A549 (cell line): Measurements from ENCODE around the gene EFNA3. TPM values are rescaled to one million over a fixed set of nuclear protein-coding genes. Genes with fewer than 3 reads are reported as not detected.

Experiments used
- ATAC-seq, 2 experiments: fragments of 200-7000 bp in 1 of 2; fragments of >200 bp in 1 of 2; cut with Nextera tagmentation in 1 of 2; cut with Tn5 transposase in 1 of 2; 3 replicates each; pipeline versions ENCODE4 v1.8.0 to v1.9.1; 2018 to 2020; ENCODE audit warnings: mild to moderate bottlenecking in 1 of 2, moderate library complexity in 1 of 2
- CTCF ChIA-PET: fragments of 300-600 bp; sonication (Branson Sonifier 250); formaldehyde crosslinking; extraction: SDS; loops from one replicate; lab custom pipeline; 2021; ENCODE audit warnings: antibody characterized with exemption, inconsistent platforms; lab: Yijun Ruan, JAX
- POLR2A ChIA-PET: fragments of 350-600 bp; formaldehyde crosslinking; extraction: SDS; loops from one replicate; lab custom pipeline; 2021; ENCODE audit warnings: antibody characterized with exemption, inconsistent platforms; lab: Yijun Ruan, JAX
- DNase-seq, 2 experiments: peaks; one replicate each; pipeline versions ENCODE4 v3.0.0 to v3.0.0-alpha.2; 2011 to 2016; ENCODE audit warnings: low read depth in 1 of 2, low spot score in 1 of 2
- FAIRE-seq: peaks from 2 replicates; lab custom pipeline; 2011; peaks lifted over from hg19 to GRCh38; lab: Jason Lieb, UNC
- H3K27ac ChIP-seq, 2 experiments: fragments of >200 bp; sonication (Bioruptor Twin); formaldehyde crosslinking; 3 replicates each; pipeline ENCODE4 v1.5.1; 2016 to 2017
- H3K4me1 ChIP-seq: fragments of >200 bp; sonication (Bioruptor Twin); formaldehyde crosslinking; 3 replicates; pipeline ENCODE4 v1.6.1; 2016
- H3K4me2 ChIP-seq: fragments of >200 bp; sonication (Bioruptor Twin); formaldehyde crosslinking; 3 replicates; pipeline ENCODE4 v1.6.1; 2016
- H3K4me3 ChIP-seq: fragments of >200 bp; sonication (Bioruptor Twin); formaldehyde crosslinking; 3 replicates; pipeline ENCODE4 v1.5.1; 2016
- H3K9me3 ChIP-seq: fragments of >200 bp; sonication (Bioruptor Twin); formaldehyde crosslinking; 3 replicates; pipeline ENCODE4 v1.6.1; 2016
- BHLHE40 ChIP-seq: IDR thresholded peaks from 2 replicates; pipeline ENCODE4 v1.6.1; 2012; ENCODE audit warnings: low read depth, low read length, inconsistent platforms
- CBX2 ChIP-seq: fragments of 200-600 bp; sonication (generic); IDR thresholded peaks from 2 replicates; pipeline ENCODE4 v1.6.1; 2016; ENCODE audit warnings: low read depth, mild to moderate bottlenecking, borderline replicate concordance
- CHD4 ChIP-seq: fragments of 200-600 bp; sonication (generic); IDR thresholded peaks from 2 replicates; pipeline ENCODE4 v1.6.1; 2016; ENCODE audit warnings: antibody characterized with exemption, mild to moderate bottlenecking, borderline replicate concordance
- E2F6 ChIP-seq: IDR thresholded peaks from 2 replicates; pipeline ENCODE4 v1.6.1; 2012; ENCODE audit warnings: low read depth, borderline replicate concordance
- EHF ChIP-seq: fragments of 250-450 bp; sonication (Bioruptor Pico); IDR thresholded peaks from 2 replicates; pipeline ENCODE4 v1.5.0; 2020; ENCODE audit warnings: mild to moderate bottlenecking
- HMGXB4 ChIP-seq: fragments of 250-450 bp; sonication (Bioruptor Pico); IDR thresholded peaks from 2 replicates; pipeline ENCODE4 v1.5.0; 2021; ENCODE audit warnings: mild to moderate bottlenecking, moderate library complexity, borderline replicate concordance
- HOXB13 ChIP-seq: fragments of 250-450 bp; sonication (Bioruptor Pico); IDR thresholded peaks from 2 replicates; pipeline ENCODE4 v1.5.0; 2020; ENCODE audit warnings: low read depth, mild to moderate bottlenecking, moderate library complexity
- JUNB ChIP-seq: fragments of >200 bp; sonication (Bioruptor Twin); formaldehyde crosslinking; IDR thresholded peaks from 2 replicates; pipeline ENCODE4 v1.6.1; 2016
- NPAS2 ChIP-seq: fragments of 250-450 bp; sonication (Bioruptor Pico); IDR thresholded peaks from 2 replicates; pipeline ENCODE4 v1.8.0; 2022; ENCODE audit warnings: mild to moderate bottlenecking, moderate library complexity, borderline replicate concordance
- POLR2A ChIP-seq: IDR thresholded peaks from 2 replicates; pipeline ENCODE4 v1.6.1; 2012; ENCODE audit warnings: mild to moderate bottlenecking, low read length
- POLR2AphosphoS2 ChIP-seq: conservative IDR thresholded peaks from 2 replicates; pipeline ENCODE4 v1.6.1; 2012; ENCODE audit warnings: low read length, improper control_type of control experiment, inconsistent platforms
- RAD21 ChIP-seq, 2 experiments: fragments of >200 bp in 1 of 2; sonication (Bioruptor Twin) in 1 of 2; formaldehyde crosslinking in 1 of 2; IDR thresholded peaks in 1 of 2; conservative IDR thresholded peaks in 1 of 2; 2 replicates in 1 of 2; 3 replicates in 1 of 2; pipeline ENCODE4 v1.6.1; 2012 to 2018; ENCODE audit warnings: inconsistent platforms in 1 of 2
- RARB ChIP-seq: fragments of 250-450 bp; sonication (Bioruptor Pico); IDR thresholded peaks from 2 replicates; pipeline ENCODE4 v1.8.0; 2021; ENCODE audit warnings: mild to moderate bottlenecking, moderate library complexity
- RFX5 ChIP-seq: fragments of 450-650 bp; IDR thresholded peaks from 2 replicates; pipeline ENCODE4 v1.7.1; 2014; ENCODE audit warnings: antibody characterized with exemption, mild to moderate bottlenecking, moderate library complexity
- RNF2 ChIP-seq: fragments of 200-600 bp; sonication (generic); IDR thresholded peaks from 2 replicates; pipeline ENCODE4 v1.6.1; 2016; ENCODE audit warnings: low read depth, mild to moderate bottlenecking, antibody characterized with exemption, moderate library complexity, borderline replicate concordance
- SREBF2 ChIP-seq: fragments of 450-650 bp; IDR thresholded peaks from 2 replicates; pipeline ENCODE4 v1.6.1; 2014; ENCODE audit warnings: mild to moderate bottlenecking, moderate library complexity
- USF2 ChIP-seq: fragments of 450-650 bp; IDR thresholded peaks from 2 replicates; pipeline ENCODE4 v1.6.1; 2014; ENCODE audit warnings: antibody characterized with exemption
- WGBS: methylation state at CpG from one replicate; pipeline ENCODE4 v1.1.6; 2017; ENCODE audit errors: missing lambda C conversion rate; 5-methylcytosine and 5-hydroxymethylcytosine counted together
- polyA plus RNA-seq, 4 experiments: library from polyadenylated mRNA; depleted of rRNA in 3 of 4; stranded (reverse); fragments of >200 nt; fragmentation: RNase III in 1 of 4; extraction: RNeasy Plus Mini Kit Qiagen cat#74134 plus additional on column Dnase treatment in 1 of 4; gene quantifications; 2 replicates in 3 of 4; 3 replicates in 1 of 4; pipeline ENCODE4 v1.2.3, GENCODE V29; 2011 to 2017
- TF ChIP-seq, protein P1 (sequence below): IDR thresholded peaks from 2 replicates; pipeline ENCODE4 v1.6.1; 2012

EFNA3 gene
- polyA plus RNA-seq, 2 of the 4 experiments (the other 2 are of a cell fraction): 1.9 to 2.7 TPM

DNA sequence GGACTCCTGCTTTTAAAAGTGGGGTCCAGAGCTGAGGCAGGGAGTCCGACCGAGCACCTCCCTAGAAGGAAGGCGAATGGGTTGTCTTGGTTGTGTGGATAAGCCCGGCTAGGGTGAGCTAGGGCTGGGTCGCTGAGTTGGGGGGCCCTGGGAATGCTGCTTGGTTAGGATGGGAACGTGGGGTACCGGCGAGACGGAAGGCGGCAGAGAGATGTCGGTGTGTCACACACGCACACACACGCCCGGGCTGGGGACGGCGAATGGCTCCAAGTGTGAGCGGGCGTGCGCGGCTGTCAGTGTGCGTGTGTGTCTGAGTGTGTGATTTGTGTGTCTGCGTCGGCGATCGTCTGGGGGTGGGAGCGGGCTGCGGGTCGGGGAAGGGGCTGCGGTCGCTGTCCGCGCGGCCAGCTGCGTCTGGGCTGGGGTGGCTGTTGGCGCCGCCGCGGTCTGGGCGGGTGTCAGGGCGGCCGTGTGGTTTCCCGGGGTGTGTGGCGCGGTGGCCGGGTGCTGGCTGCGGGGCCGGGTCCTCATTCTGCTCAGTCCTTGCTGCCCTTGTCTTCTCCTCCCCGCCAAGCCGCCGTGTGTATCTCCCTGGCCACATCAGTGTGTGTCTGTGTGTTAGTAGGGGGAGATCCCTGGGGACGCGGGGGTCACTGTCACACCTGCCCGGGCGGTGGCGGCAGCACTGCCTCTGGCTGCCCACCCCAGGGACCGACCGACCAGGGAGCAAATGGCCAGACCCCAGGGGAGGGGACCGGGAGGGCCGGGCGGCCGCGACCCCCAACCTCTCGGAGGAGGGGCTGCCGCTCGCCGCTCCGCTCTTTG lies 1.1 kb downstream of the EFNA3 start:
- Histone ChIP-seq H3K27ac (peak overlapping the region in 1 of 2 experiments; percentile 43; a peak in 3 of 6 replicates), H3K4me3 (peak overlapping the region; percentile 55), H3K4me2 (peak overlapping the region; percentile 99), H3K4me1 (peaks cover 51% of the 10 kb centered on the region), H3K9me3 (no peaks in the 10 kb centered on the region)
- FAIRE-seq (no peak), DNase-seq (no peak), ATAC-seq (peak in 1 of 2 experiments; percentile 35; a peak in 3 of 6 replicates)
- ChIA-PET CTCF (interaction anchor here (1.9 to 17.9 kb wide), 5 partner anchors 9 to 410 kb away, joined by 3 to 319 read pairs (median 10); partner anchors contain the start of genes ADAM15 and EFNA4), POLR2A (no interaction called here)
- 7% methylated on average over 21 of the region's 67 CpGs for WGBS
- TF ChIP-seq, protein P1, sequence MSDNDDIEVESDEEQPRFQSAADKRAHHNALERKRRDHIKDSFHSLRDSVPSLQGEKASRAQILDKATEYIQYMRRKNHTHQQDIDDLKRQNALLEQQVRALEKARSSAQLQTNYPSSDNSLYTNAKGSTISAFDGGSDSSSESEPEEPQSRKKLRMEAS: no peak
- TF ChIP-seq RNF2: 0 out of 2 replicates have a peak, but pooled peaks have one; percentile 51

DNA sequence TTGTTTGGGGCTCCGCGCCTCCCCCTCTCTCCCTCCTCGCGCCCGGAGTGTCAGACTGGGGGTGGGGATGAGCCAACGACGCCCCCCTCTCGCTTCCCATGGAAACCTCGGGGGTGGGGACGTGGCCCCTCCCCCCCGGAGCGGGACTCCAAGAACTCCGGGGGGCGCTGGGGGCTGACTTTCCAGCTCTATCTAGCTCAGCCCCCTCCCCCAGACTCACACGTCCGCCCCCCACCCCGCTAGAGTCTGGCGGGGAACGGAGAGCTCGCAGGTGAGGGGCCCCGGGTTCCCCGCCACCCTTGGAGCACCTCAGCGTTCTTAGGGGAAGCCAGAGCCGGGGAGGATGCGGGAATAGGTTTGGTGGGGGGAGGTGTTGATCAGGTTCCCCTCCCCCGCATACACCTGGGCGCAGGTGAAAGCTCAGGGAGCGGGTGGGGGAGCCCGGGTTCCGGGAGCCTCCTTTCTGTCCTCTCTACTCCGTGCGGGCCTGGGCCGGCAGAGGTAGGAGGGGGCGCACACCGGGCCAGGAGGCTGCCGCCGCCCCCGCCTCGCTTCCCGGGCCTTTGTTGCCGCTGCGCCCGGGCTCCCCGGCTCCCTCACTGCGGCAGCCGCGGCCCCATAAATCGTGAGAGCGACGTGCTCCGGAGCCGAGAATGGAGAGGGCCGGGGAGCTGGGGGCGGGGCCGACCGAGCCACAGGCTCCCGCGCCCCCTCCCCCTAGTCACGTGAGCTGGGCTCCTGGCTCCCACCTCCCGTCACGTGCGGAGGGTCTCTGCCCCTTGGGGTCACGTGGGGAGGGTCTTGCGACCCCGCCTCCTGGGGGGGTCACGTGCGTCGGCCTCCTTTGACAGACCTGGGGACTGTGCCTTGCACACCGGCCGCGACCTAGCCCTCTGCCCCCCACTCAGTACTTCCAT lies 1.9 kb downstream of the EFNA3 start:
- ATAC-seq: no peak
- TF ChIP-seq E2F6: 0 out of 2 replicates have a peak, but pooled peaks have one; percentile 16
- TF ChIP-seq JUNB: no peak
- TF ChIP-seq EHF: no peak
- TF ChIP-seq, protein P1: 0 out of 2 replicates have a peak, but pooled peaks have one; percentile 28
- no peak for TF ChIP-seq HOXB13
- no peak for TF ChIP-seq HMGXB4 (CRISPR knock-in tag)
- no peak for TF ChIP-seq POLR2A
- no peak for TF ChIP-seq RAD21 (conservative IDR thresholded peaks at IDR 0.05 in 1 of 2, IDR thresholded peaks at IDR 0.05 in 1 of 2)
- no peak for TF ChIP-seq POLR2AphosphoS2
- TF ChIP-seq CHD4: no peak
- no peak for TF ChIP-seq RFX5
- peak; percentile 75 for TF ChIP-seq BHLHE40
- peak; percentile 89 for TF ChIP-seq USF2
- TF ChIP-seq CBX2: no peak
- peak; percentile 44; the same call in 1 of the 2 replicates for TF ChIP-seq NPAS2
- TF ChIP-seq RARB (CRISPR knock-in tag): no peak
- TF ChIP-seq RNF2: no peak
- no peak for TF ChIP-seq SREBF2
- TF ChIP-seq, all 56 proteins: peak for 5
- 12% methylated on average over 15 of the region's 71 CpGs for WGBS
- ChIA-PET CTCF (interaction anchor here (0.6 to 17.9 kb wide), 7 partner anchors 10 to 521 kb away, joined by 3 to 319 read pairs (median 4); partner anchors contain the start of genes ADAM15, EFNA4 and KRTCAP2), POLR2A (interaction anchor here (0.5 to 1.0 kb wide), 2 partner anchors 93 to 107 kb away, joined by 3 to 4 read pairs; partner anchors contain the start of gene KRTCAP2)
- DNase-seq: no peak
- Histone ChIP-seq H3K27ac (peak overlapping the region in 1 of 2 experiments; percentile 43; a peak in 3 of 6 replicates), H3K4me3 (peak overlapping the region; percentile 55), H3K9me3 (no peaks in the 10 kb centered on the region), H3K4me1 (peaks cover 52% of the 10 kb centered on the region), H3K4me2 (peak overlapping the region; percentile 99)
- FAIRE-seq: no peak
